ENCODE measurements around the gene ST3GAL4.

The ST3GAL4 gene

DNA sequence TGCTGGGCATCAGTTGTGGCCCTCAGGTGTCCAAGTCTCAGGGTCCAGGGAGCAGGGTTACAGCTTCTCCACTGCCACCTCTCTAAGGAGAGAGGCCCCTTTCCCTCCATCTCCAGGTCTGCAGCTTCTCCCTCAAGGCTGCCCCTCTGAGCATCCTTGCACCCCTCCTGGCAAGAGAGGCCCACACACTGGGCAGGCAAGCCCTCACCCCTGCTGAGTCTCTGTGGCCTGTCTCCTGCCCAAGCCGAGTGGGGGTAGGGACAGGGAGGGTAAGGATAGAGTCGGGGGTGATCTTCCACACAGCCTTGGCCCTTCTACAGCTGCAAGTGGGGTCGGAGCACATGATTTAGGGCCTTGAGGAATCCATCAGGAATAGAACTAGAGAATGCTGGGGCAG is 76.6 kb downstream of the ST3GAL4 start:
- TF ChIP-seq, protein P1, sequence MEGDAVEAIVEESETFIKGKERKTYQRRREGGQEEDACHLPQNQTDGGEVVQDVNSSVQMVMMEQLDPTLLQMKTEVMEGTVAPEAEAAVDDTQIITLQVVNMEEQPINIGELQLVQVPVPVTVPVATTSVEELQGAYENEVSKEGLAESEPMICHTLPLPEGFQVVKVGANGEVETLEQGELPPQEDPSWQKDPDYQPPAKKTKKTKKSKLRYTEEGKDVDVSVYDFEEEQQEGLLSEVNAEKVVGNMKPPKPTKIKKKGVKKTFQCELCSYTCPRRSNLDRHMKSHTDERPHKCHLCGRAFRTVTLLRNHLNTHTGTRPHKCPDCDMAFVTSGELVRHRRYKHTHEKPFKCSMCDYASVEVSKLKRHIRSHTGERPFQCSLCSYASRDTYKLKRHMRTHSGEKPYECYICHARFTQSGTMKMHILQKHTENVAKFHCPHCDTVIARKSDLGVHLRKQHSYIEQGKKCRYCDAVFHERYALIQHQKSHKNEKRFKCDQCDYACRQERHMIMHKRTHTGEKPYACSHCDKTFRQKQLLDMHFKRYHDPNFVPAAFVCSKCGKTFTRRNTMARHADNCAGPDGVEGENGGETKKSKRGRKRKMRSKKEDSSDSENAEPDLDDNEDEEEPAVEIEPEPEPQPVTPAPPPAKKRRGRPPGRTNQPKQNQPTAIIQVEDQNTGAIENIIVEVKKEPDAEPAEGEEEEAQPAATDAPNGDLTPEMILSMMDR (conservative IDR thresholded peaks at IDR 0.05): no peak
- TF ChIP-seq ZFX (IDR thresholded peaks at IDR 0.05): no peak
- H3K27ac ChIP-seq: no peak overlapping the region

DNA sequence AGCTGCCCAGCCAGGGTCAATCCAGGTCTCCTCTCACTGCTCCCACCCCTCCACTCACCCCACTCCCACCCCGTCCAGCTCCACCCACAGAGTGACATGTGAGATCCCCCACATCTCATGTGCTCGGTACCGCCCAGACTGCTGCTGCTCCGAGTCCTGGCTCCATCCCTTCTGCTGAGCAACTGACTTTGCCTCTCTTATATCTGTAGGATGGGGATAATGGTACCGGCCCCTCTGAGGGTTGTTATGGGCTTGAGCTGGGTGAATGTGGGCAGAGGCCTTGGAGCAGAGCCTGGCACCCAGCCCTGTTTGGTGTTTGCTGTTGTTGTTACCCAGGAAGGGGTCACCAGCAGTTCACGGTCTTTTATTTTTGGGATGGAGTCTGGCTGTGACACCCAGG is 77.0 kb downstream of the ST3GAL4 start:
- no peak overlapping the region for H3K27ac ChIP-seq
- TF ChIP-seq ZFX (IDR thresholded peaks at IDR 0.05): no peak
- TF ChIP-seq, protein P1 (conservative IDR thresholded peaks at IDR 0.05): no peak

DNA sequence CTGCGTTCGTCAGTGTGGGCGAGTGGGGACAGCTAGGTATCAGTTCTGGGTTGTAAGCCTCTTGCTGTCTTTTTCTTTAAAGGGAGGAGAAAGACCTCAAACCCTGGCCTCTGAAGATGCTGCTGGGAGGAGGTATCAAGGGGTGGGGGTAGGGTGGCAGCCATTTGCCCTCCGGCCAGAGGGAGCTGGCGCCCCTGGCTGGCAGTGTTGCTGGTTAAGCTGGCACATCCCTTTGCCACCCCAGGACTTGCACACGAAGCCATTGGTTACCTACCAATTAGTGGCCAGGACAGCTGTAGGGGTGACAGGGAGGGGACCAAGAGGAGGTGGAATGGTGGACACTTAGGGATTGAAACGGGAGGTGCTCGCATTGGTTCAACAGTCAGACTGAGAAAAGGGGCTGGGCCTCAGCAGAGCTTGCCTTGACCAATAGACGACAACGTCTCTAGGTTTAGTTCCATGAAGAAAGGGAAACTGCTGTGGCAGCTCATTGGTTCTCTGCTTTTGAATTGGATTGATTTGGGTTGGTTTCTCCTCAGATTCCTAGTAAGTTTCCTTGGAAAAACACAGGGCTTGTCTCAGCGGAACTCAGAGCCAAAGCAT is 77.9 kb downstream of the ST3GAL4 start:
- H3K27ac ChIP-seq: no peak overlapping the region
- no peak for TF ChIP-seq ZFX (IDR thresholded peaks at IDR 0.05)
- TF ChIP-seq, protein P1 (conservative IDR thresholded peaks at IDR 0.05): no peak

DNA sequence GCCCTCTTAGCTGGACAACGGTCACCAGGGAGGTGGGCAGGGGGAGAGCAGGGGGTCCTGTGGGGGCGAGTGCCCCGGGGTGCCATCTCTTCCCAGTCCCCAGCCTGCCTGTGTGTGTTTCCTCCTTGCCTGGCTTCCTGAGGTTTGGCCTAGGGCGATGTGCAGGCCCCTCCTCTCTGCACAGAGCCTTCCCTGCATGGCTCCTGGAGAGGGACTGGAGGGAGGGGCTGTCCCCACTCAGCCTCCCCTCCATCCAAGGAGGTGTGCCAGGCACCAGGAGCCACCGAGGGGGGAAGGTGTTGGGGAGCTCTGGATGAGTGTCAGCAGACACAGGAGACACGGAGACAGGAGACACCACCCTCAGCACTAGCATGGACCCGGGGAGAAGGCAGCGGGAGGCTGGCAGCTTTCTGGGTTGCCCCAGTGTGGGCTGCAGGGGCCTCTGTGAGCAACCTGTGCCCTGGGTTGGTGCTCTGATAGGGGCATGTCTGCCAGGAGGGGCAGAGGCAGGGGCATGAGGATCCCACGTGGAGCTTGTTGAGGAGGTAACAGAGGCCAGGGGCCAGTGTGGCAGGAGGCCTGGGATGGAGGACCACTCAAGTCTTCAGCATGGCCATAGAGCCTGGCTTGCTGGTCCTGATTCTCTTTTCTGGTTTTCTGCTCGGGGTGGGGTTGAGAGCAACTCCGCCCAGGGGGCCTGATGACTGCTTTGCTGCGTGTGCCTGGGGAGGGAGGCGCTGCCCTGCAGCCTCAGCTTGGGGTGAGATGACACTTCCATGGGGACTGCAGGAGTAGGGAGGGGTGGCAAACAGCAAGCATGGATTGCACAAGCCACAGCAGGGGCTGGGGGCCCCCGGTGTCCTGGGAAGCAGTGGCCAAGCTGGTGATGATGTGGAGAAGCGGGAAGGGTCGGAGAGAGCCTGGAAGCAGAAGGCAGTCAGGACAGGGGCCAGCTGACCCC is 78.8 kb downstream of the ST3GAL4 start:
- H3K27ac ChIP-seq: no peak overlapping the region
- TF ChIP-seq, protein P1 (conservative IDR thresholded peaks at IDR 0.05): no peak
- no peak for TF ChIP-seq ZFX (IDR thresholded peaks at IDR 0.05)

DNA sequence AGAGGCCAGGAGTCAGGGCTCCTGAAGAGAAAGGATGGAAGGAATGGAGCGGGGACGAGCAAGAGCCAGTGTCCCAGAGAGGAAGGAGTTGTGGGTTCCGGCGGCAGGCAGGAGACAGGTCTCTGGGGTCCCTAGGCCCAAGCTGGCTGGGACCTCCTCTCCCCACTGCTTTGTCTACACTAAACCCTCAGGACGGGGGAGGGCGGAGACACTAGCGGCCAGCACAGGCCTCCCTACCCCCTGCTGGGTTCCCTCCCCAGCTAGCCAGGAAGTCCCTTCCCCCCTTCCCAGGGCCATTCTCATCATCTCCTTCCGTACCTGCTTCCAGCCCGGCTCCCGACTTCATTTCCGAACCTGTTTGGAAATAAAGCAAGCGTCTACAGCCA is 79.5 kb downstream of the ST3GAL4 start:
- no peak for TF ChIP-seq ZFX (IDR thresholded peaks at IDR 0.05)
- TF ChIP-seq, protein P1 (conservative IDR thresholded peaks at IDR 0.05): no peak
- no peak overlapping the region for H3K27ac ChIP-seq

DNA sequence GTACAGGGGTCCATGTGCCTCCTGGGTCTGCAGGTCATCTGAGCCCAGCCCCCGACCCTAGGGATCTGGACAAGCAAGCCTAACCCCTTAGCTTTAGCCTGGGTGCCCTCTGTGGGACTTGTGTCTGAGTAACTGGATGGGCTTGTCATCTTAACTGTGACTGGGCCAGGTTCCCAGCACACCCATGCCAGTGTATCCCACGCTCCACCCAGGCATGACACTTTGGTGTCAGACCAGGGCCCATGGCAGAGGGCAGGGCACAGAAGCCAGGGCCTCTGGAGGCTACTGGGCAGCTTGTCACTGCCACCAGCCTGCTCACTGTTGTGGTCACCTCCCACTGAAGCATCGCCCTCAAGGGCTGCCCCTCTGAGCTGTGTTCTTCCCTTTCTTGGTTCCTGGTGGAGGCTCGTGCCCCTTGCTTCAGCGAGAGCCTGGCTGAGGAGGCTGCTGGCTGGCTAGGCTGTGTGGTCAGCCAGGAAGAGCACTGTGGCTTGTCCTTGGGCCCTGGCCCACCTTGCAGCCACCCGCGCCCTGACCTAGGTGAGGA is 80.8 kb downstream of the ST3GAL4 start:
- TF ChIP-seq, protein P1 (conservative IDR thresholded peaks at IDR 0.05): no peak
- no peak for TF ChIP-seq ZFX (IDR thresholded peaks at IDR 0.05)
- no peak overlapping the region for H3K27ac ChIP-seq

DNA sequence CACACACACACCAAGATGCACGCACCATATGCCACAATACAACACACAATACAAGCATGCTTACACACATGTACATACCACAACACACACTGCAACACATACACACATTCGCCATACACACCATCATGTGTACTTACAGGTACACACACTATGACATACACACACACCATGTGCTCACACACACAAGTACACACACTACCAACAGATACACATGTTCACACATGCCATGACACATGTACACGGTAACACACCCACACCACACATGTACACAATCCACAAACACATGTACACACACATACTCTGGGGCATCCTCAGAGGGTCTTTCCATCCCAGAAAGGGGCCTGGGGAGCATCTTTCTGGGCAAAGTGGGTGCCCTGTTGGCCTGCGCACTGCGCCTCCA is 82.2 kb downstream of the ST3GAL4 start:
- TF ChIP-seq, protein P1 (conservative IDR thresholded peaks at IDR 0.05): no peak
- no peak for TF ChIP-seq ZFX (IDR thresholded peaks at IDR 0.05)
- H3K27ac ChIP-seq: no peak overlapping the region
